Neural cell (in vitro differentiated cells): ENCODE results near the gene SLC32A1. TPM values are rescaled to one million over a fixed set of nuclear protein-coding genes. Genes with fewer than 3 reads are reported as not detected.

Experiments
- H2AFZ ChIP-seq: fragments of 200-600, 300-800 bp; sonication (generic), shearing (Covaris generic); 2 replicates; pipeline ENCODE4 v1.6.0; 2014; ENCODE audit warnings: low read depth, mild to moderate bottlenecking, antibody characterized with exemption, low read length, moderate library complexity
- H3F3A ChIP-seq: fragments of 200-600 bp; shearing (Covaris generic); 2 replicates; pipeline ENCODE4 v1.6.1; 2016; ENCODE audit warnings: mild to moderate bottlenecking, moderate library complexity, mixed read lengths, antibody characterized with exemption, low read length; ENCODE audit not compliant: insufficient read depth, poor library complexity, severe bottlenecking
- H3K27ac ChIP-seq: fragments of 200-600, 300-800 bp; sonication (generic), shearing (Covaris generic); 2 replicates; pipeline ENCODE4 v1.5.1; 2014; ENCODE audit warnings: mild to moderate bottlenecking, low read length, moderate library complexity
- H3K27me3 ChIP-seq: fragments of 300-800, 200-600 bp; sonication (generic), shearing (Covaris generic); 2 replicates; pipeline ENCODE4 v1.6.0; 2014; ENCODE audit warnings: mild to moderate bottlenecking, low read depth, low read length, moderate library complexity; ENCODE audit not compliant: insufficient read depth
- H3K36me3 ChIP-seq: fragments of 300-800, 200-600 bp; sonication (generic), shearing (Covaris generic); 2 replicates; pipeline ENCODE4 v1.5.1; 2014; ENCODE audit warnings: mild to moderate bottlenecking, antibody characterized with exemption, low read length, moderate library complexity; ENCODE audit not compliant: insufficient read depth
- H3K4me2 ChIP-seq: fragments of 300-800, 200-600 bp; sonication (generic), shearing (Covaris generic); 2 replicates; pipeline ENCODE4 v1.6.0; 2014; ENCODE audit warnings: mild to moderate bottlenecking, low read length
- H3K4me3 ChIP-seq: fragments of 300-800, 200-600 bp; sonication (generic), shearing (Covaris generic); 2 replicates; pipeline ENCODE4 v1.5.1; 2014; ENCODE audit warnings: mild to moderate bottlenecking, low read length, moderate library complexity
- H3K79me2 ChIP-seq: fragments of 200-600 bp; shearing (Covaris generic); replicated peaks from 2 replicates; pipeline ENCODE4 v1.6.0; 2014; ENCODE audit warnings: mild to moderate bottlenecking, low read length, moderate library complexity; ENCODE audit not compliant: insufficient read depth
- H3K9ac ChIP-seq: fragments of 300-800, 200-600 bp; sonication (generic), shearing (Covaris generic); 2 replicates; pipeline ENCODE4 v1.6.1; 2016; ENCODE audit warnings: mild to moderate bottlenecking, low read length, mixed read lengths
- H3K9me2 ChIP-seq: fragments of 200-600 bp; shearing (Covaris generic); 2 replicates; pipeline ENCODE4 v1.6.1; 2016; ENCODE audit warnings: mild to moderate bottlenecking, low read length, mixed read lengths; ENCODE audit not compliant: insufficient read depth
- H3K9me3 ChIP-seq: fragments of 200-600, 300-800 bp; sonication (generic), shearing (Covaris generic); 2 replicates; pipeline ENCODE4 v1.6.1; 2016; ENCODE audit warnings: mild to moderate bottlenecking, mixed run types, low read length, moderate library complexity, mixed read lengths
- H4K20me1 ChIP-seq: fragments of 200-600 bp; shearing (Covaris generic); 2 replicates; pipeline ENCODE4 v1.6.1; 2016; ENCODE audit warnings: mild to moderate bottlenecking, mixed run types; ENCODE audit not compliant: insufficient read depth
- CTCF ChIP-seq: fragments of 450-650 bp; IDR thresholded peaks from 2 replicates; pipeline ENCODE4 v1.5.1; 2014; ENCODE audit warnings: antibody characterized with exemption, mild to moderate bottlenecking, moderate library complexity; ENCODE audit not compliant: poor library complexity, severe bottlenecking
- EP300 ChIP-seq: fragments of 450-650 bp; conservative IDR thresholded peaks from 2 replicates; pipeline ENCODE4 v1.6.1; 2014; ENCODE audit warnings: antibody characterized with exemption, mild to moderate bottlenecking, moderate library complexity; ENCODE audit not compliant: poor library complexity, severe bottlenecking
- EZH2 ChIP-seq: fragments of 200-600, 300-800 bp; shearing (Covaris generic), sonication (generic); IDR thresholded peaks from 2 replicates; pipeline ENCODE4 v1.6.1; 2014; ENCODE audit warnings: antibody characterized with exemption, low read length, borderline replicate concordance, mild to moderate bottlenecking; ENCODE audit not compliant: insufficient read depth, poor library complexity, severe bottlenecking
- MXI1 ChIP-seq: fragments of 450-650 bp; conservative IDR thresholded peaks from 2 replicates; pipeline ENCODE4 v1.6.1; 2014; ENCODE audit warnings: antibody characterized with exemption, mild to moderate bottlenecking; ENCODE audit not compliant: poor library complexity, severe bottlenecking
- POLR2AphosphoS5 ChIP-seq: IDR thresholded peaks from 2 replicates; pipeline ENCODE4 v1.6.1; 2012
- RAD21 ChIP-seq: fragments of 450-650 bp; conservative IDR thresholded peaks from 2 replicates; pipeline ENCODE4 v1.6.1; 2014; ENCODE audit warnings: antibody characterized with exemption, mild to moderate bottlenecking, moderate library complexity
- SMC3 ChIP-seq: fragments of 450-650 bp; conservative IDR thresholded peaks from 2 replicates; pipeline ENCODE4 v1.6.1; 2014; ENCODE audit warnings: antibody characterized with exemption, mild to moderate bottlenecking, moderate library complexity; ENCODE audit not compliant: poor library complexity
- TAF1 ChIP-seq: IDR thresholded peaks from 2 replicates; pipeline ENCODE4 v1.6.1; 2012; ENCODE audit warnings: low read depth
- polyA minus RNA-seq: library from RNA; depleted of rRNA, polyadenylated mRNA; stranded (reverse); fragments of >200 nt; gene quantifications from 2 replicates; pipeline ENCODE4 v1.2.3, GENCODE V29; 2014
- polyA plus RNA-seq: library from polyadenylated mRNA; depleted of rRNA; stranded (reverse); fragments of >200 nt; gene quantifications from 2 replicates; pipeline ENCODE4 v1.2.3, GENCODE V29; 2014
- TF ChIP-seq, protein P1 (sequence below): IDR thresholded peaks from 2 replicates; pipeline ENCODE4 v1.6.1; 2012; ENCODE audit warnings: borderline replicate concordance

Gene SLC32A1, protein sequence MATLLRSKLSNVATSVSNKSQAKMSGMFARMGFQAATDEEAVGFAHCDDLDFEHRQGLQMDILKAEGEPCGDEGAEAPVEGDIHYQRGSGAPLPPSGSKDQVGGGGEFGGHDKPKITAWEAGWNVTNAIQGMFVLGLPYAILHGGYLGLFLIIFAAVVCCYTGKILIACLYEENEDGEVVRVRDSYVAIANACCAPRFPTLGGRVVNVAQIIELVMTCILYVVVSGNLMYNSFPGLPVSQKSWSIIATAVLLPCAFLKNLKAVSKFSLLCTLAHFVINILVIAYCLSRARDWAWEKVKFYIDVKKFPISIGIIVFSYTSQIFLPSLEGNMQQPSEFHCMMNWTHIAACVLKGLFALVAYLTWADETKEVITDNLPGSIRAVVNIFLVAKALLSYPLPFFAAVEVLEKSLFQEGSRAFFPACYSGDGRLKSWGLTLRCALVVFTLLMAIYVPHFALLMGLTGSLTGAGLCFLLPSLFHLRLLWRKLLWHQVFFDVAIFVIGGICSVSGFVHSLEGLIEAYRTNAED
- polyA plus RNA-seq (36.2 and 40.0 TPM in 2 replicates), polyA minus RNA-seq (48.9 and 62.8 TPM in 2 replicates)

DNA sequence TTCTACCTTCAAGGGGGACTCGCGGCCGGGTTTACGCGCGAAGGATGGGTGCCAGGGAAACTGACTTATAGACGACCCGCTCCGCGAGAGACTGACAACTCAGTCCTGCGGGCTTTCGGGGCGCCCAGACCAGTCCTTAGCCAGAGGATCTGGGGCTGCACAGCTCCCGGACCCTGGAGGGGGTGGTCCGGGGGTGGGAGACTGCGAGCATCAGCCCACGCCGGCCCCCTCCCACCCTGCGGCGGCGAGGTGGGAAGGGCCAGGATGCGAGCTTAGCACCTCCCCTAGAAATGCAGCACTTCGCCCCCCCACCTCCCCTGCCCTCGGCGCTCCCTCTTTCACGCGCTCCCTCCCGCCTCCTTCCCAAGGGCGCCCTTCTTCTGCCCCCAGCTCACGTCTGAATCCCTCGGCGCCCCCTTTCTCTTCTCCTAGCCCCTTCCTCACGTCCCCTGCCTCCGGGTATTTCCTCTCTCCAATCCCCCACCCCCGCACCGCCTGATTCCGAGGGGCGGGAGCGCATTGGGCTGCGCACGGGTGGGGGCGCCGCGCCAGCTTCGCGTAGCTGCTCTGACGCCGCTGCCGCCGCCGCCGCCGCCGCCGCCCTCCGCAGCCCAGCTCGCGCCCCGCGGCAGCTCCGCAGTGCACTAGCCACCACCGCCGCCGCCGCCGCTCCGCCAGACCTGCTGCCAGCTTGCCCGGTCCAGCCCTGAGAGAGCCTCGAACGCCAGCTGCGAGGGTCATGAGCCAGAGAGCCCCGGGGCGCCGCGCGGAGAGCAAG is at the start of gene SLC32A1:
SLC32A1 (plus strand) TSS at position 639 of the 778 bp plus-strand sequence. CDS start 239 bp downstream, outside the sequence.
- peak within 1 kb of the TSS; percentile 99 for H3K4me3 ChIP-seq
- H3K27ac ChIP-seq, result peak within 1 kb of the TSS; percentile 99
- peak within 1 kb of the TSS; percentile 100 for H3K9ac ChIP-seq
- H3K36me3 ChIP-seq, result no peaks in the 10 kb centered on the region
- H3K79me2 ChIP-seq, result peaks cover 94% of the 10 kb centered on the region
- peaks cover 17% of the 10 kb centered on the region for H3K27me3 ChIP-seq
- no peaks in the 10 kb centered on the region for H4K20me1 ChIP-seq
- peaks cover 8% of the 10 kb centered on the region for H3F3A ChIP-seq
- no peaks in the 10 kb centered on the region for H3K9me3 ChIP-seq
- TF ChIP-seq, protein P1, sequence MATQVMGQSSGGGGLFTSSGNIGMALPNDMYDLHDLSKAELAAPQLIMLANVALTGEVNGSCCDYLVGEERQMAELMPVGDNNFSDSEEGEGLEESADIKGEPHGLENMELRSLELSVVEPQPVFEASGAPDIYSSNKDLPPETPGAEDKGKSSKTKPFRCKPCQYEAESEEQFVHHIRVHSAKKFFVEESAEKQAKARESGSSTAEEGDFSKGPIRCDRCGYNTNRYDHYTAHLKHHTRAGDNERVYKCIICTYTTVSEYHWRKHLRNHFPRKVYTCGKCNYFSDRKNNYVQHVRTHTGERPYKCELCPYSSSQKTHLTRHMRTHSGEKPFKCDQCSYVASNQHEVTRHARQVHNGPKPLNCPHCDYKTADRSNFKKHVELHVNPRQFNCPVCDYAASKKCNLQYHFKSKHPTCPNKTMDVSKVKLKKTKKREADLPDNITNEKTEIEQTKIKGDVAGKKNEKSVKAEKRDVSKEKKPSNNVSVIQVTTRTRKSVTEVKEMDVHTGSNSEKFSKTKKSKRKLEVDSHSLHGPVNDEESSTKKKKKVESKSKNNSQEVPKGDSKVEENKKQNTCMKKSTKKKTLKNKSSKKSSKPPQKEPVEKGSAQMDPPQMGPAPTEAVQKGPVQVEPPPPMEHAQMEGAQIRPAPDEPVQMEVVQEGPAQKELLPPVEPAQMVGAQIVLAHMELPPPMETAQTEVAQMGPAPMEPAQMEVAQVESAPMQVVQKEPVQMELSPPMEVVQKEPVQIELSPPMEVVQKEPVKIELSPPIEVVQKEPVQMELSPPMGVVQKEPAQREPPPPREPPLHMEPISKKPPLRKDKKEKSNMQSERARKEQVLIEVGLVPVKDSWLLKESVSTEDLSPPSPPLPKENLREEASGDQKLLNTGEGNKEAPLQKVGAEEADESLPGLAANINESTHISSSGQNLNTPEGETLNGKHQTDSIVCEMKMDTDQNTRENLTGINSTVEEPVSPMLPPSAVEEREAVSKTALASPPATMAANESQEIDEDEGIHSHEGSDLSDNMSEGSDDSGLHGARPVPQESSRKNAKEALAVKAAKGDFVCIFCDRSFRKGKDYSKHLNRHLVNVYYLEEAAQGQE, result peak; percentile 73
- no peak for TF ChIP-seq RAD21
- TF ChIP-seq TAF1, result no peak
- no peak for TF ChIP-seq CTCF
- TF ChIP-seq MXI1, result peak; percentile 40
- TF ChIP-seq EP300, result peak; percentile 75
- TF ChIP-seq EZH2, result no peak
- TF ChIP-seq SMC3, result peak; percentile 24
- TF ChIP-seq POLR2AphosphoS5, result peak; percentile 85
- H2AFZ ChIP-seq, result peak within 1 kb of the TSS; percentile 46
- peak within 1 kb of the TSS; percentile 94 for H3K4me2 ChIP-seq
- no peaks in the 10 kb centered on the region for H3K9me2 ChIP-seq

DNA sequence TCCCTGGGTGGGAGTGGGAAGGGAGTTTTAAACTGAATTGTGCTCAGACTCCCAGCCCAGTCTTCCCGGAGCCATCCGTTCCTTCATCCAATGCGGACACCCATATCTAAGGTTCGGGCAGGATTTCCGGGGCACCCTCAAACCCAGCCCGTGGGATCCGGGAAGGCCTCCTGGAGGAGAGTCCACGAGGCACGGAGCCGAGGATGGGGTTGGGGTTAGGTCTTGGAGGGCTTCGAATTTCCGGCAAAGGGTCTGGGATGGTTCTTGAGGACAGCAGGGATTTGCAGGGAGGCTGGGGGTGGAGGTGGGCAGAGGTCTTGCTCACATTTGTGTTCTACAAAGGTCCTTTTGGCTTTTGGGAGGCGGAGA is 49.5 kb upstream of the SLC32A1 start:
- no peaks in the 10 kb centered on the region for H3K9me2 ChIP-seq
- peak overlapping the region; percentile 96 for H3K4me3 ChIP-seq
- H3K36me3 ChIP-seq, result no peaks in the 10 kb centered on the region
- peak overlapping the region; percentile 97 for H3K9ac ChIP-seq
- peak overlapping the region; percentile 66 for H3K27ac ChIP-seq
- no peaks in the 10 kb centered on the region for H3K9me3 ChIP-seq
- H4K20me1 ChIP-seq, result no peaks in the 10 kb centered on the region
- H2AFZ ChIP-seq, result peak overlapping the region; percentile 31
- no peaks in the 10 kb centered on the region for H3K79me2 ChIP-seq
- peaks cover 4% of the 10 kb centered on the region for H3F3A ChIP-seq
- TF ChIP-seq TAF1 (peak; percentile 34), EP300 (no peak)
- TF ChIP-seq, protein P1, result peak; percentile 39
- H3K4me2 ChIP-seq, result peak overlapping the region; percentile 23
- no peaks in the 10 kb centered on the region for H3K27me3 ChIP-seq
